IMR-90 (cell line): ENCODE measurements around the gene DHRS12. TPM values are rescaled to one million over a fixed set of nuclear protein-coding genes. Genes with fewer than 3 reads are reported as not detected.

Experiments used
- ATAC-seq: fragments of 200-7000 bp; cut with Tn5 transposase; 2 replicates; pipeline ENCODE4 v1.9.1; 2020; ENCODE audit warnings: low read depth, mild to moderate bottlenecking, moderate library complexity
- BruUV-seq: library from RNA; stranded (reverse); fragments of 400-500 nt; replicated peaks from 2 replicates; lab custom pipeline; 2021; lab: Mats Ljungman, UMichigan
- CTCF ChIA-PET: fragments of 300-600 bp; formaldehyde crosslinking; extraction: SDS; loops from one replicate; lab custom pipeline; 2021; ENCODE audit warnings: antibody characterized with exemption; lab: Yijun Ruan, JAX
- POLR2A ChIA-PET: fragments of 300-600 bp; sonication (Branson Sonifier 250); formaldehyde crosslinking; loops from one replicate; lab custom pipeline; 2022; ENCODE audit warnings: antibody characterized with exemption; ENCODE audit not compliant: unreplicated experiment; lab: Charles Lee
- DNase-seq: peaks from one replicate; pipeline ENCODE4 v3.0.0; 2013
- H2AFZ ChIP-seq: replicated peaks from 2 replicates; pipeline ENCODE3; 2013; ENCODE audit warnings: low read length, mild to moderate bottlenecking; ENCODE audit not compliant: poor library complexity
- H2AK5ac ChIP-seq: 2 replicates; pipeline ENCODE4 v1.6.1; 2013; ENCODE audit warnings: low read depth, low read length, inconsistent platforms
- H2AK9ac ChIP-seq: replicated peaks from 2 replicates; pipeline ENCODE3; 2013; ENCODE audit warnings: mild to moderate bottlenecking, low read depth, low read length, moderate library complexity; ENCODE audit not compliant: poor library complexity
- H2BK120ac ChIP-seq: 2 replicates; pipeline ENCODE4 v1.6.1; 2013; ENCODE audit warnings: low read depth, low read length, inconsistent platforms
- H2BK15ac ChIP-seq: 3 replicates; pipeline ENCODE4 v1.6.1; 2013; ENCODE audit warnings: low read depth, low read length, inconsistent platforms
- H2BK20ac ChIP-seq: 2 replicates; pipeline ENCODE4 v1.6.1; 2013; ENCODE audit warnings: low read depth, mild to moderate bottlenecking, inconsistent platforms, low read length, moderate library complexity
- H2BK5ac ChIP-seq: 2 replicates; pipeline ENCODE4 v1.6.1; 2013; ENCODE audit warnings: mild to moderate bottlenecking, low read depth, low read length, inconsistent platforms; ENCODE audit not compliant: poor library complexity, severe bottlenecking
- H3K14ac ChIP-seq: replicated peaks from 2 replicates; pipeline ENCODE4 v1.6.1; 2013; ENCODE audit warnings: low read depth, low read length, inconsistent platforms
- H3K18ac ChIP-seq: 2 replicates; pipeline ENCODE4 v1.6.1; 2013; ENCODE audit warnings: low read depth, low read length, control low read depth
- H3K23ac ChIP-seq: 2 replicates; pipeline ENCODE4 v1.6.1; 2013; ENCODE audit warnings: low read depth, low read length, inconsistent platforms
- H3K27ac ChIP-seq: 2 replicates; pipeline ENCODE4 v1.5.1; 2013; ENCODE audit warnings: mild to moderate bottlenecking, control low read depth, low read length; ENCODE audit not compliant: insufficient read depth
- H3K27me3 ChIP-seq: 2 replicates; pipeline ENCODE4 v1.6.1; 2013; ENCODE audit warnings: low read length; ENCODE audit not compliant: control insufficient read depth, insufficient read depth
- H3K36me3 ChIP-seq: 2 replicates; pipeline ENCODE4 v1.6.1; 2013; ENCODE audit warnings: low read length, mixed read lengths; ENCODE audit not compliant: control insufficient read depth, insufficient read depth
- H3K4ac ChIP-seq: 2 replicates; pipeline ENCODE4 v1.6.1; 2013; ENCODE audit warnings: low read depth, low read length, inconsistent platforms
- H3K4me1 ChIP-seq: 2 replicates; pipeline ENCODE4 v1.6.1; 2013; ENCODE audit warnings: low read length, mixed read lengths; ENCODE audit not compliant: control insufficient read depth, insufficient read depth
- H3K4me2 ChIP-seq: 2 replicates; pipeline ENCODE4 v1.6.1; 2013; ENCODE audit warnings: low read depth, mild to moderate bottlenecking, control low read depth, low read length, moderate library complexity
- H3K4me3 ChIP-seq: 2 replicates; pipeline ENCODE4 v1.5.1; 2013; ENCODE audit warnings: low read depth, mild to moderate bottlenecking, control low read depth, low read length, moderate library complexity; ENCODE audit not compliant: insufficient read depth
- H3K56ac ChIP-seq: 2 replicates; pipeline ENCODE4 v1.6.1; 2013; ENCODE audit warnings: low read length, inconsistent platforms; ENCODE audit not compliant: insufficient read depth; ENCODE audit errors: extremely low read depth
- H3K79me1 ChIP-seq, 2 experiments: 2 replicates each; pipeline ENCODE4 v1.6.1; 2013; ENCODE audit warnings: low read length in 2 of 2, inconsistent platforms in 1 of 2, low read depth in 1 of 2
- H3K9ac ChIP-seq: 2 replicates; pipeline ENCODE4 v1.6.1; 2013; ENCODE audit warnings: low read depth, low read length, control low read depth
- H3K9me1 ChIP-seq: 2 replicates; pipeline ENCODE4 v1.6.1; 2013; ENCODE audit warnings: low read length, inconsistent platforms; ENCODE audit not compliant: insufficient read depth
- H3K9me3 ChIP-seq: 2 replicates; pipeline ENCODE4 v1.6.1; 2013; ENCODE audit warnings: low read length; ENCODE audit not compliant: control insufficient read depth, insufficient read depth
- H4K20me1 ChIP-seq: 2 replicates; pipeline ENCODE4 v1.6.1; 2013; ENCODE audit warnings: low read length, inconsistent platforms; ENCODE audit not compliant: insufficient read depth
- H4K5ac ChIP-seq: 2 replicates; pipeline ENCODE4 v1.6.1; 2013; ENCODE audit warnings: mild to moderate bottlenecking, low read depth, low read length, control low read depth
- H4K8ac ChIP-seq, 2 experiments: 2 replicates each; pipeline ENCODE4 v1.6.1; 2013; ENCODE audit warnings: low read depth in 2 of 2, low read length in 2 of 2, control low read depth in 1 of 2, inconsistent platforms in 1 of 2
- H4K91ac ChIP-seq: 2 replicates; pipeline ENCODE4 v1.6.1; 2013; ENCODE audit warnings: low read depth, low read length, inconsistent platforms; ENCODE audit not compliant: insufficient read depth
- CEBPB ChIP-seq: IDR thresholded peaks from 2 replicates; pipeline ENCODE4 v1.6.1; 2012; ENCODE audit warnings: low read depth, low read length, improper control_type of control experiment
- ELK1 ChIP-seq: fragments of 150-350 bp; IDR thresholded peaks from 2 replicates; pipeline ENCODE4 v1.6.1; 2016; ENCODE audit warnings: low read depth, mild to moderate bottlenecking, low read length, moderate library complexity, borderline replicate concordance
- FOS ChIP-seq: fragments of 150-350 bp; IDR thresholded peaks from 2 replicates; pipeline ENCODE4 v1.6.1; 2016; ENCODE audit warnings: low read depth, low read length
- MAFK ChIP-seq: IDR thresholded peaks from 2 replicates; pipeline ENCODE4 v1.6.1; 2012; ENCODE audit warnings: low read depth, low read length, improper control_type of control experiment
- MAZ ChIP-seq: IDR thresholded peaks from 2 replicates; pipeline ENCODE4 v1.6.1; 2012; ENCODE audit warnings: low read depth, mild to moderate bottlenecking, low read length, improper control_type of control experiment, moderate library complexity, borderline replicate concordance
- MXI1 ChIP-seq: IDR thresholded peaks from 2 replicates; pipeline ENCODE4 v1.6.1; 2012; ENCODE audit warnings: low read depth, mild to moderate bottlenecking, low read length, moderate library complexity, borderline replicate concordance
- NFE2L2 ChIP-seq: fragments of 150-350 bp; IDR thresholded peaks from 2 replicates; pipeline ENCODE4 v1.6.1; 2016; ENCODE audit warnings: low read depth, mild to moderate bottlenecking, low read length
- POLR2A ChIP-seq: IDR thresholded peaks from 2 replicates; pipeline ENCODE4 v1.6.1; 2012; ENCODE audit warnings: mild to moderate bottlenecking, low read depth, low read length
- RAD21 ChIP-seq: IDR thresholded peaks from 2 replicates; pipeline ENCODE4 v1.6.1; 2012; ENCODE audit warnings: low read length, improper control_type of control experiment
- RFX5 ChIP-seq: IDR thresholded peaks from 2 replicates; pipeline ENCODE4 v1.8.0; 2012; ENCODE audit warnings: low read depth, mild to moderate bottlenecking, low read length, moderate library complexity
- SMC3 ChIP-seq: fragments of 150-350 bp; IDR thresholded peaks from 2 replicates; pipeline ENCODE4 v1.6.1; 2016; ENCODE audit warnings: low read depth, mild to moderate bottlenecking, antibody characterized with exemption, low read length, moderate library complexity
- WGBS, 2 experiments: methylation state at CpG; one replicate each; pipeline versions ENCODE4 v1.1.5 to v1.1.7; 2013; ENCODE audit warnings: missing lambda C conversion rate in 2 of 2; ENCODE audit not compliant: insufficient read length in 1 of 2; ENCODE audit errors: extremely low coverage in 2 of 2; 5-methylcytosine and 5-hydroxymethylcytosine counted together
- dilution Hi-C: fragments of 300-500 bp; cut with HindIII; formaldehyde crosslinking; loops from one replicate; pipeline ENCODE4 v1.14.3; 2018; ENCODE audit warnings: low sequenced_read_pairs; ENCODE audit not compliant: unreplicated experiment
- in situ Hi-C: fragments of 300-500 bp; cut with MboI; formaldehyde crosslinking; loops from 3 replicates; pipeline ENCODE4 v1.14.3; 2019; ENCODE audit warnings: low sequenced_read_pairs, inconsistent platforms, mixed read lengths
- intact Hi-C: fragments of 100-400 bp; cut with micrococcal nuclease; formaldehyde crosslinking; loops from 2 replicates; pipeline ENCODE4 v1.10.0; 2022
- polyA plus RNA-seq, 3 experiments: library from polyadenylated mRNA; depleted of rRNA; stranded (reverse); fragments of >200 nt; gene quantifications; 2 replicates each; pipeline ENCODE4 v1.2.3, GENCODE V29; 2012; ENCODE audit warnings: low replicate concordance in 1 of 3
- total RNA-seq: library from RNA; depleted of rRNA; stranded (reverse); fragments of >200 nt; gene quantifications from 2 replicates; pipeline ENCODE4 v1.2.3, GENCODE V29; 2012
- TF ChIP-seq, protein P1 (sequence below): conservative IDR thresholded peaks from 2 replicates; pipeline ENCODE4 v1.5.1; 2012; ENCODE audit warnings: mild to moderate bottlenecking, low read depth, low read length, improper control_type of control experiment
- TF ChIP-seq, protein P2 (sequence below): fragments of 150-350 bp; IDR thresholded peaks from 2 replicates; pipeline ENCODE4 v1.6.1; 2017; ENCODE audit warnings: mild to moderate bottlenecking, antibody characterized with exemption, low read length, low read depth

DHRS12 gene
- total and polyA plus RNA-seq, 2 of the 4 experiments (the other 2 are of a cell fraction), result 1.3 to 1.6 TPM

DNA sequence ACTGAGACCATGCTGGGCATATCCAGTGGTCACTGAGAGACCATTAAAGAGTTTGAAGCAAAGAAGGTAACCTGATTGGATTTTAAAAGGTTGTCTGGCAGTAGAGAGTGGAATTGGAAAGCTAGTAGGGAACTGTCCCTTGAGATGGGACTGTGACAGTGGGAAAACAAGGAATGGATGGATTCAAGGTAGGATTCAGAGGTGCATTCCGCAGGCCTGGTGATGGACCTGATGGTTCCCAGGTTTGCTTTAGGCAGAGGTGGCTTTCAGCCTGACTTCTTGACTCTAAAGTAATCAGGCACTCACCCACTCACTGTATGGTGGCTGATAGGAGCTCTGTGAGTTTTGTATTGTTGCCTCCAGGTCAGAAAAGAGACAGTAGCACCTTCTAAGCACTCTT lies 73.0 kb downstream of the DHRS12 start:
- intact Hi-C loops (loop anchor here (2.0 kb wide), 3 partner anchors 86 to 278 kb away; partner anchors contain the start of gene INTS6), in situ Hi-C loops (loop anchor here (10.0 kb wide), 1 partner anchor 286 kb away; no protein-coding TSS in a partner anchor), dilution Hi-C loops (no loop called here)
- Histone ChIP-seq H3K4me2 (no peak overlapping the region), H3K14ac (peak overlapping the region; percentile 79), H2AK5ac (peak overlapping the region; percentile 90), H4K20me1 (0 out of 2 replicates have a peak, but pooled peaks cover 4% of the 10 kb centered on the region), H3K18ac (peak overlapping the region; percentile 89; the same call in 1 of the 2 replicates), H3K4ac (peak overlapping the region; percentile 94), H3K9me3 (no peaks in the 10 kb centered on the region), H3K36me3 (no peaks in the 10 kb centered on the region), H4K91ac (peak overlapping the region; percentile 75), H2BK120ac (peak overlapping the region; percentile 94), H4K8ac (peak overlapping the region in 1 of 2 experiments; percentile 81; a peak in 2 of 4 replicates), H4K5ac (peak overlapping the region; percentile 9; the same call in 1 of the 2 replicates), H3K9ac (no peak overlapping the region), H2BK15ac (peak overlapping the region; percentile 65; the same call in 2 of the 3 replicates), H3K27ac (peak overlapping the region; percentile 88; the same call in 1 of the 2 replicates), H3K79me1 (peaks cover 40 to 68% of the 10 kb centered on the region in 2 experiments), H3K4me1 (peaks cover 35% of the 10 kb centered on the region), H2BK20ac (peak overlapping the region; percentile 89), H3K23ac (peak overlapping the region; percentile 96), H3K4me3 (no peak overlapping the region), H2AK9ac (peak overlapping the region; percentile 42), H3K56ac (peak overlapping the region; percentile 82; the same call in 1 of the 2 replicates), H2AFZ (no peak overlapping the region), H2BK5ac (peak overlapping the region; percentile 85), H3K9me1 (peaks cover 48% of the 10 kb centered on the region), H3K27me3 (no peaks in the 10 kb centered on the region)
- DNase-seq, result no peak
- TF ChIP-seq, protein P1, sequence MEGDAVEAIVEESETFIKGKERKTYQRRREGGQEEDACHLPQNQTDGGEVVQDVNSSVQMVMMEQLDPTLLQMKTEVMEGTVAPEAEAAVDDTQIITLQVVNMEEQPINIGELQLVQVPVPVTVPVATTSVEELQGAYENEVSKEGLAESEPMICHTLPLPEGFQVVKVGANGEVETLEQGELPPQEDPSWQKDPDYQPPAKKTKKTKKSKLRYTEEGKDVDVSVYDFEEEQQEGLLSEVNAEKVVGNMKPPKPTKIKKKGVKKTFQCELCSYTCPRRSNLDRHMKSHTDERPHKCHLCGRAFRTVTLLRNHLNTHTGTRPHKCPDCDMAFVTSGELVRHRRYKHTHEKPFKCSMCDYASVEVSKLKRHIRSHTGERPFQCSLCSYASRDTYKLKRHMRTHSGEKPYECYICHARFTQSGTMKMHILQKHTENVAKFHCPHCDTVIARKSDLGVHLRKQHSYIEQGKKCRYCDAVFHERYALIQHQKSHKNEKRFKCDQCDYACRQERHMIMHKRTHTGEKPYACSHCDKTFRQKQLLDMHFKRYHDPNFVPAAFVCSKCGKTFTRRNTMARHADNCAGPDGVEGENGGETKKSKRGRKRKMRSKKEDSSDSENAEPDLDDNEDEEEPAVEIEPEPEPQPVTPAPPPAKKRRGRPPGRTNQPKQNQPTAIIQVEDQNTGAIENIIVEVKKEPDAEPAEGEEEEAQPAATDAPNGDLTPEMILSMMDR, result no peak
- TF ChIP-seq SMC3 (no peak), RFX5 (no peak), RAD21 (no peak), POLR2A (no peak), ELK1 (no peak), MAZ (no peak), FOS (no peak), MXI1 (no peak), MAFK (no peak), CEBPB (no peak), NFE2L2 (no peak)
- TF ChIP-seq, protein P2, sequence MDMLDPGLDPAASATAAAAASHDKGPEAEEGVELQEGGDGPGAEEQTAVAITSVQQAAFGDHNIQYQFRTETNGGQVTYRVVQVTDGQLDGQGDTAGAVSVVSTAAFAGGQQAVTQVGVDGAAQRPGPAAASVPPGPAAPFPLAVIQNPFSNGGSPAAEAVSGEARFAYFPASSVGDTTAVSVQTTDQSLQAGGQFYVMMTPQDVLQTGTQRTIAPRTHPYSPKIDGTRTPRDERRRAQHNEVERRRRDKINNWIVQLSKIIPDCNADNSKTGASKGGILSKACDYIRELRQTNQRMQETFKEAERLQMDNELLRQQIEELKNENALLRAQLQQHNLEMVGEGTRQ, result no peak
- no peak for ATAC-seq
- ChIA-PET POLR2A (no interaction called here), CTCF (no interaction called here)
- no TSS peak for BruUV-seq
- no CpG with 5 or more reads among the region's 1 CpG for WGBS, 2 experiments
